Liver (tissue), 9 donors: ENCODE results near the gene CHST3. TPM values are rescaled to one million over a fixed set of nuclear protein-coding genes. Genes with fewer than 3 reads are reported as not detected.

Experiments used
- DNase-seq: peaks from one replicate; pipeline ENCODE4 v3.0.0-alpha.2; 2017; ENCODE audit warnings: low spot score
- H3K27ac ChIP-seq, 2 donors: one replicate each; pipeline ENCODE4 v1.7.0; 2013; ENCODE audit warnings: inconsistent platforms in 2 of 2, low read length in 2 of 2, control low read depth in 1 of 2, low read depth in 1 of 2, mild to moderate bottlenecking in 1 of 2
- H3K27me3 ChIP-seq, 4 donors: one replicate each; pipeline versions ENCODE4 v1.6.1 to v1.7.0; 2013; ENCODE audit warnings: low read length in 3 of 4, inconsistent platforms in 1 of 4, mild to moderate bottlenecking in 1 of 4, moderate library complexity in 1 of 4; ENCODE audit not compliant: control insufficient read depth in 4 of 4, insufficient read depth in 4 of 4
- H3K36me3 ChIP-seq, 4 donors: one replicate each; pipeline versions ENCODE4 v1.6.1 to v1.7.0; 2013; ENCODE audit warnings: low read length in 3 of 4, mild to moderate bottlenecking in 3 of 4, low read depth in 1 of 4, moderate library complexity in 1 of 4; ENCODE audit not compliant: control insufficient read depth in 4 of 4, insufficient read depth in 3 of 4
- H3K4me1 ChIP-seq, 4 donors: one replicate each; pipeline versions ENCODE4 v1.6.1 to v1.7.0; 2013; ENCODE audit warnings: low read length in 3 of 4, mild to moderate bottlenecking in 3 of 4, moderate library complexity in 1 of 4; ENCODE audit not compliant: control insufficient read depth in 4 of 4, insufficient read depth in 4 of 4
- H3K4me3 ChIP-seq, 3 donors: one replicate each; pipeline versions ENCODE4 v1.6.1 to v1.7.0; 2013; ENCODE audit warnings: low read length in 3 of 3, control low read depth in 1 of 3, low read depth in 1 of 3, mild to moderate bottlenecking in 1 of 3
- H3K9ac ChIP-seq, 2 donors: one replicate each; pipeline ENCODE4 v1.7.0; 2013; ENCODE audit warnings: low read length in 2 of 2, mild to moderate bottlenecking in 2 of 2, moderate library complexity in 2 of 2, control low read depth in 1 of 2, low read depth in 1 of 2
- H3K9me3 ChIP-seq, 4 donors: one replicate each; pipeline versions ENCODE4 v1.6.1 to v1.7.0; 2013; ENCODE audit warnings: low read length in 3 of 4; ENCODE audit not compliant: control insufficient read depth in 4 of 4
- EGR1 ChIP-seq, 2 donors: IDR thresholded peaks; 2 replicates each; pipeline ENCODE4 v1.6.1; 2016 to 2018; ENCODE audit warnings: antibody characterized with exemption in 2 of 2, low read depth in 2 of 2
- GABPA ChIP-seq, 2 donors: IDR thresholded peaks in 1 of 2; conservative IDR thresholded peaks in 1 of 2; 2 replicates each; pipeline ENCODE4 v1.6.1; 2016; ENCODE audit warnings: antibody characterized with exemption in 2 of 2, mild to moderate bottlenecking in 1 of 2, moderate library complexity in 1 of 2
- HNF4A ChIP-seq, 2 donors: conservative IDR thresholded peaks; 2 replicates each; pipeline ENCODE4 v1.6.1; 2016; ENCODE audit warnings: antibody characterized with exemption in 2 of 2, mild to moderate bottlenecking in 2 of 2
- HNF4G ChIP-seq: IDR thresholded peaks from 2 replicates; pipeline ENCODE4 v1.6.1; 2016; ENCODE audit warnings: antibody characterized with exemption
- JUND ChIP-seq, 2 donors: IDR thresholded peaks; 2 replicates each; pipeline ENCODE4 v1.6.1; 2016; ENCODE audit warnings: antibody characterized with exemption in 2 of 2
- NR2F2 ChIP-seq: IDR thresholded peaks from 2 replicates; pipeline ENCODE4 v1.6.1; 2016; ENCODE audit warnings: antibody characterized with exemption
- RAD21 ChIP-seq, 2 donors: IDR thresholded peaks; 2 replicates each; pipeline ENCODE4 v1.6.1; 2016; ENCODE audit warnings: antibody characterized with exemption in 2 of 2, mild to moderate bottlenecking in 2 of 2
- RXRA ChIP-seq, 2 donors: IDR thresholded peaks; 2 replicates each; pipeline ENCODE4 v1.6.1; 2017 to 2018; ENCODE audit warnings: antibody characterized with exemption in 2 of 2, mild to moderate bottlenecking in 1 of 2
- SP1 ChIP-seq: IDR thresholded peaks from 2 replicates; pipeline ENCODE4 v1.6.1; 2018; ENCODE audit warnings: antibody characterized with exemption, mild to moderate bottlenecking
- WGBS: extraction: QIAGEN DNeasy Blood & Tissue Kit; methylation state at CpG from one replicate; pipeline ENCODE4 v1.1.7; 2013; 5-methylcytosine and 5-hydroxymethylcytosine counted together
- polyA plus RNA-seq, 2 donors: library from polyadenylated mRNA; stranded (reverse) in 1 of 2; unstranded in 1 of 2; fragments of 200-250 nt in 1 of 2; fragments of >200 nt in 1 of 2; fragmentation: Nextera tagmentation in 1 of 2; extraction: Ambion mirVana in 1 of 2; gene quantifications; one replicate each; pipeline versions ENCODE4 v1.2.1 to v1.2.3, GENCODE V29; 2013 to 2015
- total RNA-seq, 2 donors: library from RNA; depleted of rRNA; stranded (reverse); fragments of >200 nt; gene quantifications; one replicate each; pipeline ENCODE4 v1.2.3, GENCODE V29; 2014
- TF ChIP-seq, protein P1 (sequence below): IDR thresholded peaks from 2 replicates; pipeline ENCODE4 v1.6.1; 2016; ENCODE audit warnings: antibody characterized with exemption, mild to moderate bottlenecking
- TF ChIP-seq, protein P2 (sequence below): IDR thresholded peaks from 2 replicates; pipeline ENCODE4 v1.6.1; 2016; ENCODE audit warnings: antibody characterized with exemption
- TF ChIP-seq, protein P3 (sequence below): IDR thresholded peaks from 2 replicates; pipeline ENCODE4 v1.6.1; 2016; ENCODE audit warnings: antibody characterized with exemption
- TF ChIP-seq, protein P4 (sequence below): fragments of 150-350 bp; IDR thresholded peaks from 2 replicates; pipeline ENCODE4 v1.5.1; 2017; ENCODE audit warnings: improper control_type of control experiment, low read depth, low read length; ENCODE audit not compliant: missing input control
- TF ChIP-seq, protein P5 (sequence below): IDR thresholded peaks from 2 replicates; pipeline ENCODE4 v1.6.1; 2016; ENCODE audit warnings: antibody characterized with exemption
- donor health status: healthy.
- donor health status: healthy.
- donor health status: healthy.
- donor health status: healthy.
- donor health status: healthy.

The CHST3 gene
- total and polyA plus RNA-seq, 4 donors = 0.29 to 4.3 (median 1.5) TPM

DNA sequence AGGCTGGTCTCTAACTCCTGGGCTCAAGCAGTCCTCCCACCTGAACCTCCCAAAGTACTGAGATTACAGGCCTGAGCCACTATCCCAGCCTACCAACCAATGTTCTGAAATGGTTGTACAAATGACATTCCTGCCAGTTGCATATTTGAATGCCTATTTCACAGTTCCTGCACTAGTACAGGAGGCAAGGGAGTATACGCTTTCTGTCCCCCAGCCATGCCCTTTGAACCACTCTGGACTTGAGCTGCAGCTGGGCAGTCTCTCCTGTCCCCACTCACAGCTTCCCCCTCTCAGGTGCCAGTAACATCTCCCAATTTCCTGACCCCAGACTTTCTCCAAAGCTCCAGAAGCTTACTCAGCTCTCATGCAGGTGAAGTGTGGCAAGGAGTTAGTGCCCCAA, 65.2 kb downstream of the CHST3 start:
- TF ChIP-seq NR2F2 (no peak), RAD21 (IDR thresholded peaks at IDR 0.05) (no peak), GABPA (IDR thresholded peaks at IDR 0.05 in 1 of 2, conservative IDR thresholded peaks at IDR 0.05 in 1 of 2) (no peak), SP1 (no peak), HNF4G (no peak), EGR1 (IDR thresholded peaks at IDR 0.05; ENCODE audit: low read depth in 2 of 2) (no peak), HNF4A (conservative IDR thresholded peaks at IDR 0.05) (no peak)
- TF ChIP-seq, protein P1, sequence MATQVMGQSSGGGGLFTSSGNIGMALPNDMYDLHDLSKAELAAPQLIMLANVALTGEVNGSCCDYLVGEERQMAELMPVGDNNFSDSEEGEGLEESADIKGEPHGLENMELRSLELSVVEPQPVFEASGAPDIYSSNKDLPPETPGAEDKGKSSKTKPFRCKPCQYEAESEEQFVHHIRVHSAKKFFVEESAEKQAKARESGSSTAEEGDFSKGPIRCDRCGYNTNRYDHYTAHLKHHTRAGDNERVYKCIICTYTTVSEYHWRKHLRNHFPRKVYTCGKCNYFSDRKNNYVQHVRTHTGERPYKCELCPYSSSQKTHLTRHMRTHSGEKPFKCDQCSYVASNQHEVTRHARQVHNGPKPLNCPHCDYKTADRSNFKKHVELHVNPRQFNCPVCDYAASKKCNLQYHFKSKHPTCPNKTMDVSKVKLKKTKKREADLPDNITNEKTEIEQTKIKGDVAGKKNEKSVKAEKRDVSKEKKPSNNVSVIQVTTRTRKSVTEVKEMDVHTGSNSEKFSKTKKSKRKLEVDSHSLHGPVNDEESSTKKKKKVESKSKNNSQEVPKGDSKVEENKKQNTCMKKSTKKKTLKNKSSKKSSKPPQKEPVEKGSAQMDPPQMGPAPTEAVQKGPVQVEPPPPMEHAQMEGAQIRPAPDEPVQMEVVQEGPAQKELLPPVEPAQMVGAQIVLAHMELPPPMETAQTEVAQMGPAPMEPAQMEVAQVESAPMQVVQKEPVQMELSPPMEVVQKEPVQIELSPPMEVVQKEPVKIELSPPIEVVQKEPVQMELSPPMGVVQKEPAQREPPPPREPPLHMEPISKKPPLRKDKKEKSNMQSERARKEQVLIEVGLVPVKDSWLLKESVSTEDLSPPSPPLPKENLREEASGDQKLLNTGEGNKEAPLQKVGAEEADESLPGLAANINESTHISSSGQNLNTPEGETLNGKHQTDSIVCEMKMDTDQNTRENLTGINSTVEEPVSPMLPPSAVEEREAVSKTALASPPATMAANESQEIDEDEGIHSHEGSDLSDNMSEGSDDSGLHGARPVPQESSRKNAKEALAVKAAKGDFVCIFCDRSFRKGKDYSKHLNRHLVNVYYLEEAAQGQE = no peak
- TF ChIP-seq, protein P2, sequence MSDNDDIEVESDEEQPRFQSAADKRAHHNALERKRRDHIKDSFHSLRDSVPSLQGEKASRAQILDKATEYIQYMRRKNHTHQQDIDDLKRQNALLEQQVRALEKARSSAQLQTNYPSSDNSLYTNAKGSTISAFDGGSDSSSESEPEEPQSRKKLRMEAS = no peak
- TF ChIP-seq, protein P3, sequence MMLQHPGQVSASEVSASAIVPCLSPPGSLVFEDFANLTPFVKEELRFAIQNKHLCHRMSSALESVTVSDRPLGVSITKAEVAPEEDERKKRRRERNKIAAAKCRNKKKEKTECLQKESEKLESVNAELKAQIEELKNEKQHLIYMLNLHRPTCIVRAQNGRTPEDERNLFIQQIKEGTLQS = no peak
- TF ChIP-seq, protein P4, sequence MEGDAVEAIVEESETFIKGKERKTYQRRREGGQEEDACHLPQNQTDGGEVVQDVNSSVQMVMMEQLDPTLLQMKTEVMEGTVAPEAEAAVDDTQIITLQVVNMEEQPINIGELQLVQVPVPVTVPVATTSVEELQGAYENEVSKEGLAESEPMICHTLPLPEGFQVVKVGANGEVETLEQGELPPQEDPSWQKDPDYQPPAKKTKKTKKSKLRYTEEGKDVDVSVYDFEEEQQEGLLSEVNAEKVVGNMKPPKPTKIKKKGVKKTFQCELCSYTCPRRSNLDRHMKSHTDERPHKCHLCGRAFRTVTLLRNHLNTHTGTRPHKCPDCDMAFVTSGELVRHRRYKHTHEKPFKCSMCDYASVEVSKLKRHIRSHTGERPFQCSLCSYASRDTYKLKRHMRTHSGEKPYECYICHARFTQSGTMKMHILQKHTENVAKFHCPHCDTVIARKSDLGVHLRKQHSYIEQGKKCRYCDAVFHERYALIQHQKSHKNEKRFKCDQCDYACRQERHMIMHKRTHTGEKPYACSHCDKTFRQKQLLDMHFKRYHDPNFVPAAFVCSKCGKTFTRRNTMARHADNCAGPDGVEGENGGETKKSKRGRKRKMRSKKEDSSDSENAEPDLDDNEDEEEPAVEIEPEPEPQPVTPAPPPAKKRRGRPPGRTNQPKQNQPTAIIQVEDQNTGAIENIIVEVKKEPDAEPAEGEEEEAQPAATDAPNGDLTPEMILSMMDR = no peak
- H3K36me3 ChIP-seq = no peaks in the 10 kb centered on the region
- H3K4me1 ChIP-seq = no peaks in the 10 kb centered on the region
- no peak overlapping the region for H3K27ac ChIP-seq
- no peaks in the 10 kb centered on the region for H3K27me3 ChIP-seq
- no peak for DNase-seq
- no peak overlapping the region for H3K4me3 ChIP-seq
- no peak overlapping the region for H3K9ac ChIP-seq
- 80% methylated on average over 1 of the region's 1 CpG for WGBS
- no peaks in the 10 kb centered on the region for H3K9me3 ChIP-seq

DNA sequence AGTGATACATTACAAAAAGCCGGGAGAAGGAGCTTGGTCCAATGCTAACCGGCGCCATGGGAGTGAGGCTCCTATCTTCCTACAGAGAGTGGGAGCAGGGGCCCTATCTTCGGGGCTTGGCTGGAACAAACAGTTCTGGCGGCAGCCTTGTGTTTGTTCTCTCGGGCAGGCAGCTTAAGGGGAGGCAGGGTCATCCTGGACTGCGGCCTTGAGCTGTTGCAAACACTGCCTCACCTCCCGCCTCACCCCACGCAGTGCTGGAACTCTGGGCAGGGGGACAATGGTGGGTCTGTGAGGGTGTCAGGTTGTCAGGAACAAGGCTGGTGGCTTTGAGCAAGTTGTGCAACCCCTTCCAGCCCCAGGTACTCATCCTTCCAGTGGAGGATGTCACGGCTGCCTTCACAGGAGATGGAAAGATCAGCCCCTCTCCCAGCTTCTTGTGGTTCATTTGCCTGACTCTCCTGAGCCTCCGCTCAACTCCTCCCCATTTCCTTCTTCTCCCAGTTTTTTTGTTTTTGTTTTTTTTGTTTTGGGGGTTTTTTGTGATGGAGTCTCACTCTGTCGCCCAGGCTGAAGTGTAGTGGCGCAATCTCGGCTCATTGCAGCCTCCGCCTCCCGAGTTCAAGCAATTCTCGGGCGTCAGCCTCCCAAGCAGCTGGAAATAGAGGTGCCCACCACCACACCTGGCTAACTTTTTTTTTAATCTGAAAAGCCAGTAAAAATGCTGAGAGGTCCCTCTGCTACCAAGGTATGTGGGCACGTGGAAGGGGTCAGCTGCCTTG, 66.8 kb downstream of the CHST3 start:
- no peak overlapping the region for H3K9ac ChIP-seq
- H3K4me3 ChIP-seq = no peak overlapping the region
- no peaks in the 10 kb centered on the region for H3K36me3 ChIP-seq
- TF ChIP-seq RAD21 (IDR thresholded peaks at IDR 0.05) (no peak), HNF4G (no peak), JUND (IDR thresholded peaks at IDR 0.05) (no peak), RXRA (IDR thresholded peaks at IDR 0.05) (peak in 1 of 2 donors; percentile 62), HNF4A (conservative IDR thresholded peaks at IDR 0.05) (peak in 1 of 2 donors; percentile 9), SP1 (peak; percentile 68)
- TF ChIP-seq, protein P5, sequence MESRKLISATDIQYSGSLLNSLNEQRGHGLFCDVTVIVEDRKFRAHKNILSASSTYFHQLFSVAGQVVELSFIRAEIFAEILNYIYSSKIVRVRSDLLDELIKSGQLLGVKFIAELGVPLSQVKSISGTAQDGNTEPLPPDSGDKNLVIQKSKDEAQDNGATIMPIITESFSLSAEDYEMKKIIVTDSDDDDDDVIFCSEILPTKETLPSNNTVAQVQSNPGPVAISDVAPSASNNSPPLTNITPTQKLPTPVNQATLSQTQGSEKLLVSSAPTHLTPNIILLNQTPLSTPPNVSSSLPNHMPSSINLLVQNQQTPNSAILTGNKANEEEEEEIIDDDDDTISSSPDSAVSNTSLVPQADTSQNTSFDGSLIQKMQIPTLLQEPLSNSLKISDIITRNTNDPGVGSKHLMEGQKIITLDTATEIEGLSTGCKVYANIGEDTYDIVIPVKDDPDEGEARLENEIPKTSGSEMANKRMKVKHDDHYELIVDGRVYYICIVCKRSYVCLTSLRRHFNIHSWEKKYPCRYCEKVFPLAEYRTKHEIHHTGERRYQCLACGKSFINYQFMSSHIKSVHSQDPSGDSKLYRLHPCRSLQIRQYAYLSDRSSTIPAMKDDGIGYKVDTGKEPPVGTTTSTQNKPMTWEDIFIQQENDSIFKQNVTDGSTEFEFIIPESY = no peak
- TF ChIP-seq, protein P1 = no peak
- 68% methylated on average over 19 of the region's 19 CpGs for WGBS
- no peaks in the 10 kb centered on the region for H3K27me3 ChIP-seq
- no peaks in the 10 kb centered on the region for H3K4me1 ChIP-seq
- no peak overlapping the region for H3K27ac ChIP-seq
- peak; percentile 36 for DNase-seq
- no peaks in the 10 kb centered on the region for H3K9me3 ChIP-seq
